Omental fat pad (tissue), 4 donors: ENCODE data around the gene ARHGAP10. TPM values are rescaled to one million over a fixed set of nuclear protein-coding genes. Genes with fewer than 3 reads are reported as not detected.
"Not testable (repeated sequence)": the region's sequence is repeated elsewhere in the genome, so short reads cannot be mapped to it uniquely, and the experiment has no call there.

Experiments used
- ATAC-seq: fragments of 150-250 bp; one replicate; pipeline ENCODE4 v1.9.1; 2016; ENCODE audit warnings: mild to moderate bottlenecking, moderate library complexity; ENCODE audit not compliant: low FRiP score
- DNase-seq: peaks from one replicate; pipeline ENCODE4 v3.0.0-alpha.2; 2019; ENCODE audit warnings: low spot score
- total RNA-seq, 4 donors: library from RNA; depleted of rRNA; stranded (reverse); fragments of >200 nt; gene quantifications; one replicate each; pipeline ENCODE4 v1.1.0, GENCODE V29; 2016
- TF ChIP-seq, protein P1 (sequence below), 3 donors: fragments of 450-650 bp; IDR thresholded peaks; one replicate each; pipeline ENCODE4 v1.5.1; 2016 to 2017; ENCODE audit warnings: antibody characterized with exemption in 3 of 3, mild to moderate bottlenecking in 3 of 3, moderate library complexity in 2 of 3

The ARHGAP10 gene
- total RNA-seq, 4 donors from 2014 or later: 48.7 to 96.2 (median 57.0) TPM

DNA sequence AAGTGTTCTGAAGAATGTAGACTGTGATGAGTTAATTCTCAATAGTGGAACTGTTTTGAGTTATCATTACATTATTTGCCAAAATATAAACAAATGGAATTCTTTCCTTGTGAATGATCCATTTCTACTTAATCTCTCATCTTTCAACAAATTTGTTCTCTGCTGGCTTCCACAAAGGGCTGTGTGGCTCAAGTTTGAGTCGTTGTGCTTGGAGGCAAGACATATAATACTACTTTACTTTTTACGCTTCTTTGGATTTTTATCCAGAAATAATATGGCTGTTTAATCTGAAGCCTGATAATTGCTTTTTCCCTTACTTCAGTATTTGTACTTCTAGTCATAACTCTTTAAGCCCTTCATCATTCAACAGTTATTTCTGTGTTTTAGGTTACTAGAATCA lies 169.5 kb downstream of the ARHGAP10 start:
- TF ChIP-seq, protein P1, sequence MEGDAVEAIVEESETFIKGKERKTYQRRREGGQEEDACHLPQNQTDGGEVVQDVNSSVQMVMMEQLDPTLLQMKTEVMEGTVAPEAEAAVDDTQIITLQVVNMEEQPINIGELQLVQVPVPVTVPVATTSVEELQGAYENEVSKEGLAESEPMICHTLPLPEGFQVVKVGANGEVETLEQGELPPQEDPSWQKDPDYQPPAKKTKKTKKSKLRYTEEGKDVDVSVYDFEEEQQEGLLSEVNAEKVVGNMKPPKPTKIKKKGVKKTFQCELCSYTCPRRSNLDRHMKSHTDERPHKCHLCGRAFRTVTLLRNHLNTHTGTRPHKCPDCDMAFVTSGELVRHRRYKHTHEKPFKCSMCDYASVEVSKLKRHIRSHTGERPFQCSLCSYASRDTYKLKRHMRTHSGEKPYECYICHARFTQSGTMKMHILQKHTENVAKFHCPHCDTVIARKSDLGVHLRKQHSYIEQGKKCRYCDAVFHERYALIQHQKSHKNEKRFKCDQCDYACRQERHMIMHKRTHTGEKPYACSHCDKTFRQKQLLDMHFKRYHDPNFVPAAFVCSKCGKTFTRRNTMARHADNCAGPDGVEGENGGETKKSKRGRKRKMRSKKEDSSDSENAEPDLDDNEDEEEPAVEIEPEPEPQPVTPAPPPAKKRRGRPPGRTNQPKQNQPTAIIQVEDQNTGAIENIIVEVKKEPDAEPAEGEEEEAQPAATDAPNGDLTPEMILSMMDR (IDR thresholded peaks at IDR 0.05): no peak
- no peak for DNase-seq
- no peak for ATAC-seq

DNA sequence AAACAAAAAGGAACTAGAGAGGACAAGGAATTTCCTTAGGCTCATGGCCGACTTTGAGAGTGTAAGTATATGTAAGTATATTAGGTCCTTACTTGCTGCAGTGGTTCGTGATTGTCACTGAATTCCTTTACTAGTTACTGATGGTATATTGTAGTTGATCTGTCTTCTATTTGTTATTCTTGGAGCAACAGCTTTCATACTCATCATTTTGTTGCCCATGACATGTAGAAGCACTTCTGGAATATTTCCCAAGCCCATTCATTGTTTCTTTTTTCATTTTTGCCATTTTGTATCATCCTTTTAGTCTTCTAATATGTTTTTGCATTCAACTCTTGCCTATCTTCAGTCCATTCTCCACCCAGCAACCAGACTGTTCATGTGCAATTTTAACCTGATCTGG lies 170.0 kb downstream of the ARHGAP10 start:
- DNase-seq (no peak), ATAC-seq (no peak)
- TF ChIP-seq, protein P1 (IDR thresholded peaks at IDR 0.05): no peak

DNA sequence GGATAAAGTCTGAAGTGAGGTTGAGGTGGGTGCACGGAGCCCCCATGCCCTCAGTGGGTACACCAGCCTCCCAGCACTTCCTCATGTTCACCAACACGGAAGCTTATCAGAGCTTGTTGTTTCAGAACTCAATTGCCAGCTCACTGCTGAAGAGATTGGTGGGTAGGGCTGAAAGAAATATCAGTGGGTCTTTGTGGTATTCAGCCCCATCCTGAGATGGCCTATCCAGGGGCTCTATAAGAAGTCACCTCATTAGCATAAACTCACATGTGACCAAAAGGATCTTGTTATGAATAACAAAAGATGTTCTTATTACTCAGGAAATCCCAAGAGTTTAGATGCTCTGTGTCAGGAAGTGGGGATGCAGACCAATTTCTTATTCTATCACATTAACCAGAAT lies 177.3 kb downstream of the ARHGAP10 start:
- ATAC-seq: no peak
- no peak for DNase-seq
- TF ChIP-seq, protein P1 (IDR thresholded peaks at IDR 0.05): no peak

DNA sequence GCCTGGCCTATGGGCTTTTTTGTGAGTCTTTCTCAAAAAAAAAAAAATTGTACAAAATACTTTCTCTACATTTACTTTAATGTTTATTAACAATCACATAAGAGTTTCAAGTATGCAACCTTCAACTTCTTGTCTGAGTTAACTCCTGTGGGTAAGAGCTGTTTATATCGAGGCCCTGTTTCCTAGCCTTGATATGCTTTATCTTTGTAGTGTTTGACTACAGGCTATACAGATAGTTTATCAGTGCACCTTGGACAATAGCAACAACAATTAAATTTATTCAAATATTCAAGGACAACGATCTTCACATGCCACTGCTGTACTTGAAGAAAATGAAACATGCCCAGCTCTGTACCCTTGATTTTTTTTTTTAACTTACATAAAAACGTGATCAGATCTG lies 178.4 kb downstream of the ARHGAP10 start:
- TF ChIP-seq, protein P1 (IDR thresholded peaks at IDR 0.05): no peak
- ATAC-seq: no peak
- DNase-seq: no peak

DNA sequence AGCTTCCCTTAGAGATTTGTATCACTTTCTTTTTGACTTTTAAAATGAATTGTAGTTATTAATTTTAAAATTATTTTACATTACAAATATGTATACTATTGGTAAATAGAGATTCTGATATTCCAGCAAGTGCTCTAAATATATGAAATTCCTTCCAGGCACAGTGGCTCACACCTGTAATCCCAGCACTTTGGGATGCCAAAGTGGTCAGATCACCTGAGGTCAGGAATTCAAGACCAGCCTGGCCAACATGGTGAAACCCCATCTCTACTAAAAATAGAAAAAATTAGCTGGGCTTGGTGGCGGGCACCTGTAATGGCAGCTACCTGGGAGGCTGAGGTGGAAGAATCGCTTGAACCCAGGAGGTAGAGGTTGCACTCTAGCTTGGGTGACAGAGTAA lies 180.2 kb downstream of the ARHGAP10 start:
- not testable (repeated sequence) for DNase-seq, ATAC-seq

DNA sequence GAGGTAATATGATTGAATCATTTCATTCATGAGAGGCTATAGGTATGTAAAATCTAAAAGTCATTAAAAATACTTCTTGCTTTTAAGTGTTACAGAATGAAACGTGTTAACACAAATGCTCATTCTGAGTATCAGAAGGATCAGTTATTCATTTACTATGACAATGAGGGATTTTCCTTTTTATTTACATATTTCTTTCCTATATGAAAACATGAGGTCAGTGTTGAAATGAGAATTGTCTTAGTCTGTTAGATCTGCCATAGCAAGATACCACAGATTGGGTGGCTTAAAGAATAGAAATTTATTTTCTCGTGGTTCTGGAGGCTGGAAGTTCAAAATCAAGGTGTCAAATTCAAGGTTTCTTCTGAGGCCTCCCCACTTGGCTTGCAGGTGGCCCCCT lies 181.2 kb downstream of the ARHGAP10 start:
- DNase-seq: no peak
- no peak for ATAC-seq
- TF ChIP-seq, protein P1 (IDR thresholded peaks at IDR 0.05): no peak

DNA sequence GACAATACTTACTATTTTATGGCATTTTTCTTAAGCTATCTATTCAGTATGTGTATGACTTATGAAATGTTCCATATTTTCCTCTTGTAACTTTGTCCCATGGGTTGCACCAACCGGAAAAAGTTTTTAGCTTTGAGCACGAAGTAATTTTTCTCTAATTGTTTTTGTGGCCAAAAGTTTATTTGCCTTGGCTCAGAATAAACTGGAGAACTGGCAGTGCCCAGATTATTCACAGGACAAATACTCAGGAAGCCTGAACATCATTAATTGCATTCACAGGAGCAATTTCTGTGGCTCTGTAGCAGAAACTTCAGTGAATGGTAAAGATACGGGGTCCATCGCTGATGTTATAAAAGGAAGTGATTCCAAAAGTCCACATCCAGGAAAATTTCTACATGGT lies 184.5 kb downstream of the ARHGAP10 start:
- TF ChIP-seq, protein P1 (IDR thresholded peaks at IDR 0.05): no peak
- ATAC-seq: no peak
- DNase-seq: no peak

DNA sequence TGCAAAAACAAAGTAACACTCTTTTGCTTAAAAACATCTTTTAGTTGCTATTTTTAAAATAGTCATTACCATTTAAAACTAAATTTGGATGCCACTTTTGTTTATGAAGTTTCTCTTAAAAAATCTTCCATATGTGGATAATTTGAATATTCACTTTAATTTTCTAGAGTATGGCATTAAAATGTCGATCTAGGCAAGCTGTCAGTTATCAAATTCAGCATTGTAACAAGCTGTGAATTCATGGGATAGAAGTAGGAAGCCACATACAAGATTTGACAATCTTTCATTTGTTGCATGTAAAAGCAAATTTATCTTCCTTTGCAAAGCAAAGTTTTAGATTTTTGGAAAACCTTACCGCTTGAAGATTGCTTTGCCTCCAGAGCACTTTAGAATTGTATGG lies 191.5 kb downstream of the ARHGAP10 start:
- ATAC-seq (no peak), DNase-seq (no peak)
- TF ChIP-seq, protein P1 (IDR thresholded peaks at IDR 0.05): no peak
